ENCODE data around the gene ABHD10.
"Not testable (repeated sequence)": the region's sequence is repeated elsewhere in the genome, so short reads cannot be mapped to it uniquely, and the experiment has no call there.

ABHD10 gene

DNA sequence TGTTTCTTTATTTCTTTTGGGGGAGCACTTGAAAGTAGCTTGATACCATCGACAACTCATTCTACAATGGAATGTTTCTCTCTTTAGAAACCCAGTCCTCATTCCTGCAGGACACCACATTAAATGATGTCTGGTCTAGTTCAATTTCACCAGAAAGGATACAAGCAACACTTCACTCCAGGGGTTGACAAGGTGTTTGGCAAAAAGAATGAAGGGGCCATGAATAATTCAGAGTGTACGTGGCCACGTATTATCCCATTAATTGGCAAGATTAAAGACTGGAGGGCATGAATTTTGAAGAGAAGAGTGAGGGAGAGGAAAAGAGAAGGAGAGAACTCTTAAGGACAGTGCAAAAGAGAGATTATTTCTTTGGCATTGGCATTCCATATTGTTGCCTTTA, 56.4 kb downstream of the ABHD10 start:
- no peak for DNase-seq

DNA sequence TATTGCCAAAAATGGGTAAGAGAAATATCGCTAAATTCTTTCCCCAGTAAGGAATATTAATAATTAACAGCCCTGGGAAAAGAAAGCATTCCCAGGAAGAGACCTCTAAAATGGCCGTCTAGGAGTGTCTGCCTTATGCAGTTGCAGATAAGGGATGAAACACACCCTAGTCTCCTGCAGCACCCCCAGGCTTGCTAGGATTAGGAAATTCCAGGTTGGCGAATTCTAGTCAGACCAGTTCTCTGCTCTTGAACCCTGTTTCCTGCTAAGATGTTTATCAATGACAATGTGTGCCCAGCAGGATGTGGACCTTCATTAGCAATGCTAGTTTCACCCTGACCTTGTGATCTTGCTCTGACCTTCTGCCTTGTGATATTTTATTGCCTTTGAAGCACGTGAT, 58.4 kb downstream of the ABHD10 start:
- not testable (repeated sequence) for DNase-seq

DNA sequence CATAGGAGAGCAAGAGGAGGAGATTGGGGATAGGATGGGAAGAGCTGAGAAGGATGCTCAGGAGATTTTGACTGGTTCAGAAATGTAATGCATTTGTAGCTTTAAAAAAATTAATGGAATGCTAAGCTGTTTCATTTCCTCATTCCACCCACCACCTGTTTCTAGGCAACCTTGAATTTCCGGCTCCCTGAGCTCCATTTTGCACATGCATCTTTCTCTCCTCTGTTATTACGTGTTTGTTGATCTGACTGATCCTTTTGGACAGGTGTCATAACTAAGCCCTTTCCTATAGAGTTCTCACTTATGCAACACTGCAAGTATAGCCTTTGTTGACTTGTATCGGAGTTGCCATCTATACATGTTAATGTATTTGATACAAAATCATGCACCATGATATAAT, 60.0 kb downstream of the ABHD10 start:
- DNase-seq = no peak

DNA sequence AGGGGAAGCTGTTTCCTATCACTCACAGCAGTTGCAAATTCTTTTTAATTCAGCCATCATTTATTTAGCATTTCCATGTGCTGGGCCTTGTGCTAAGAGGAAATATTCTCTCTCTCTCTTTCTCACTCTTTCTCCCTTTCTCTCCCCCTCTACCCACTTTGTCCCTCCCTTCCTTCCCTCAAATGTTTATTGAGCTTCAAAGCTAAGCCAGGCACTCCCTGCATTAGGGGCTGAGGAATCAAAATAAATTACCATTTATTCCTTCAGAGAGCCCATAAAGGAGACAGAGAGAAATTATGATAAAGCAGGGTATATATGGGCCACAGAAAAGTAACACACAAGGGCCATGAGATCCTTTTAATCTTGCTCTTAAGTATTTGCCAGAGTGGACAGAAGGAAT, 62.5 kb downstream of the ABHD10 start:
- DNase-seq = no peak

DNA sequence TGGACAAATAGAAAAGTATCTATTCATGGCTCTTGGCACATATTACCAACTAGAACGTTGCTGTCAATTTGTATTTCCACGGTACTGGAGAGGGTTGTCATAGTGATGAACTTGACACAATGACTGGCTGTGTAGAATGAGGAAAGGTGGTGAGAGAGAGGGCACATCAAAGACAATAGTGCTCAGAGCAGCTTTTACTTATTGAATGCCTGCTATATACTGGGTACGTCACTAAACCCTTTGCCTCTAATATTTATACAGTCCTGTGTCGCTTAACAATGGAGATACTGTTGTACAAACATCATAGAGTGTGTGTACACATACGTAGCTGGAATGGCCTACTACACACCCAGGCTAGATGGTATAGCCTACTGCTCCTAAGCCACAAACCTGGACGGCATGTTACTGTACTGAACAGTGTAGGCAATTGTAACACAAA, 64.0 kb downstream of the ABHD10 start:
- peak; percentile 7 for DNase-seq
